ENCODE measurements around the gene YOD1.

DNA sequence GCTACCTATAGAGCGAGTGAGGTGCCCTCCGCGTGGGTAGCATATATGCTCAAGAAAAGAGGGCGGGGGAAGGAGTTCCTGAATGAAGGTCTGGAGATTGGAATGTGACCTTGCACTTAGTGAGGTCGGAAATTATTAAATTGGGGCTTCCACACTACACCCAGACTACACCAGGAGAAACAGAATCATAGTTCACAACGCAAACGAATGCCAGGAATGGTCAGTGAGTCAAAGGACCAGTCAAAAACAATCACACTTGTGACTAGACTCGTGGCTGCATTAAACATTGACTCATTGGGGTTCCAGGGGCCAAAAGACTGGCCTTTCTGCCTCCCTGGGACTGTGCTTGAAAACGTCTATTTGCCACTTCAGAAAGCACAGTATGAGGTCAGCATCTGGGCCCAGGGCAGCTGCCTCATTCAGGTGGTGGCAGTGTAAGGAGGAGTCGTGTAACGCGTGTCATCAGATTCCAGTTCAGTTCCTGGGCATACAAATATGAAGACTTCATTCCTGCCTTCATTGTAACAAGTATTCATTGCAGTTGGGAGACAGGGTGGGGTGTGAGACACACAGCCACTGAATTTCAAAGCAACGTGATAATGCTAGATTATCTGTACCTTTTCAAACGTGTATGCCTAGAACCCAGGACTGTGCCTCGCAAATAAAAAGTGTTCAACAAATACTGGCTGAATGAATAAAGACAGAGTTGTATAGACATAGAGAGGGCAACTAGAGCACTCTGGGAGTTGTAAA is at the start of gene YOD1:
- TF ChIP-seq, protein P1, sequence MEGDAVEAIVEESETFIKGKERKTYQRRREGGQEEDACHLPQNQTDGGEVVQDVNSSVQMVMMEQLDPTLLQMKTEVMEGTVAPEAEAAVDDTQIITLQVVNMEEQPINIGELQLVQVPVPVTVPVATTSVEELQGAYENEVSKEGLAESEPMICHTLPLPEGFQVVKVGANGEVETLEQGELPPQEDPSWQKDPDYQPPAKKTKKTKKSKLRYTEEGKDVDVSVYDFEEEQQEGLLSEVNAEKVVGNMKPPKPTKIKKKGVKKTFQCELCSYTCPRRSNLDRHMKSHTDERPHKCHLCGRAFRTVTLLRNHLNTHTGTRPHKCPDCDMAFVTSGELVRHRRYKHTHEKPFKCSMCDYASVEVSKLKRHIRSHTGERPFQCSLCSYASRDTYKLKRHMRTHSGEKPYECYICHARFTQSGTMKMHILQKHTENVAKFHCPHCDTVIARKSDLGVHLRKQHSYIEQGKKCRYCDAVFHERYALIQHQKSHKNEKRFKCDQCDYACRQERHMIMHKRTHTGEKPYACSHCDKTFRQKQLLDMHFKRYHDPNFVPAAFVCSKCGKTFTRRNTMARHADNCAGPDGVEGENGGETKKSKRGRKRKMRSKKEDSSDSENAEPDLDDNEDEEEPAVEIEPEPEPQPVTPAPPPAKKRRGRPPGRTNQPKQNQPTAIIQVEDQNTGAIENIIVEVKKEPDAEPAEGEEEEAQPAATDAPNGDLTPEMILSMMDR (IDR thresholded peaks at IDR 0.05): no peak
- TF ChIP-seq ZFX (IDR thresholded peaks at IDR 0.05; ENCODE audit: borderline replicate concordance): no peak

All from 22Rv1 (cell line).